ENCODE results near the gene FSIP1.
A peak's percentile ranks its signal among the peaks of the same experiment; 100 is the strongest.

Gene FSIP1

DNA sequence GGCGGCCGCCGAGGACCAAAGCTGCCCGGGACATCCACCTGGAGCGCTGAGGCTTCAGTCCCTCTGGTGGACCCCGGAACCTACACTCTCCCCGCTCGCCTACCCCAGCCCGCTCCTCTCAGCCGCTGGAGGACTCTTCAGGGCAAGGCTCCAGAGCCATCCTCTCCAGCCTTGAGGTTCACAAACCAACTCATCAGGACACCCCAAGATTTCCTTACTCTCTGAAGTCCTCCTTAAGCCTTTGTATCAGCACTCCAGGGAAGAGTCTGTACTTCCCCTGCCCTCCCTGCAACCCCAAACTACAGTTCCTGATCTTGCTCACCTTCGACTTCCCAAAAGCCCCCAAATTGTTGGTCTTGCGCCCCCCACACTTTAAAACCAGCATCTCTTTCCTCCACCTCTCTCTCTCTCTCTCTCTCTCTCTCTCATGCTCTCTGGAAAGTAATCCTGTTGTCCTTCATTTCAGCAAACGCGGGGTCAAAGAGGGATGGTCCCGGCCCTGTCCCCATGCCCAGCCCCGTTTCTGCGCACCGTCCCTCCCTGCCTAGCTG, 201.3 kb downstream of the FSIP1 start:
- Histone ChIP-seq H3K4me2 (ENCODE audit: low read length) (no peak overlapping the region), H3K27ac (ENCODE audit: low read depth, low read length) (no peak overlapping the region), H3K36me3 (ENCODE audit: control insufficient read depth, low read length) (no peaks in the 10 kb centered on the region), H3K4me3 (ENCODE audit: low read length) (no peak overlapping the region), H3K79me2 (ENCODE audit: control insufficient read depth, low read length) (no peaks in the 10 kb centered on the region), H3K9me3 (ENCODE audit: control insufficient read depth, insufficient read depth, low read length) (no peaks in the 10 kb centered on the region), H4K20me1 (ENCODE audit: control insufficient read depth, insufficient read depth, low read depth, low read length) (no peaks in the 10 kb centered on the region), H3K9me2 (replicated peaks; ENCODE audit: control insufficient read depth, low read length) (no peaks in the 10 kb centered on the region), H3K27me3 (ENCODE audit: control insufficient read depth, low read length) (peaks cover 6% of the 10 kb centered on the region), H3F3A (ENCODE audit: control insufficient read depth, insufficient read depth) (no peaks in the 10 kb centered on the region), H3K4me1 (ENCODE audit: control insufficient read depth, low read length) (no peaks in the 10 kb centered on the region)
- no peak for TF ChIP-seq EZH2phosphoT487 (IDR thresholded peaks at IDR 0.05; ENCODE audit: borderline replicate concordance, low read length)
- TF ChIP-seq, protein P1, sequence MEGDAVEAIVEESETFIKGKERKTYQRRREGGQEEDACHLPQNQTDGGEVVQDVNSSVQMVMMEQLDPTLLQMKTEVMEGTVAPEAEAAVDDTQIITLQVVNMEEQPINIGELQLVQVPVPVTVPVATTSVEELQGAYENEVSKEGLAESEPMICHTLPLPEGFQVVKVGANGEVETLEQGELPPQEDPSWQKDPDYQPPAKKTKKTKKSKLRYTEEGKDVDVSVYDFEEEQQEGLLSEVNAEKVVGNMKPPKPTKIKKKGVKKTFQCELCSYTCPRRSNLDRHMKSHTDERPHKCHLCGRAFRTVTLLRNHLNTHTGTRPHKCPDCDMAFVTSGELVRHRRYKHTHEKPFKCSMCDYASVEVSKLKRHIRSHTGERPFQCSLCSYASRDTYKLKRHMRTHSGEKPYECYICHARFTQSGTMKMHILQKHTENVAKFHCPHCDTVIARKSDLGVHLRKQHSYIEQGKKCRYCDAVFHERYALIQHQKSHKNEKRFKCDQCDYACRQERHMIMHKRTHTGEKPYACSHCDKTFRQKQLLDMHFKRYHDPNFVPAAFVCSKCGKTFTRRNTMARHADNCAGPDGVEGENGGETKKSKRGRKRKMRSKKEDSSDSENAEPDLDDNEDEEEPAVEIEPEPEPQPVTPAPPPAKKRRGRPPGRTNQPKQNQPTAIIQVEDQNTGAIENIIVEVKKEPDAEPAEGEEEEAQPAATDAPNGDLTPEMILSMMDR (IDR thresholded peaks at IDR 0.05; ENCODE audit: low read depth, low read length, poor library complexity, severe bottlenecking) = no peak

DNA sequence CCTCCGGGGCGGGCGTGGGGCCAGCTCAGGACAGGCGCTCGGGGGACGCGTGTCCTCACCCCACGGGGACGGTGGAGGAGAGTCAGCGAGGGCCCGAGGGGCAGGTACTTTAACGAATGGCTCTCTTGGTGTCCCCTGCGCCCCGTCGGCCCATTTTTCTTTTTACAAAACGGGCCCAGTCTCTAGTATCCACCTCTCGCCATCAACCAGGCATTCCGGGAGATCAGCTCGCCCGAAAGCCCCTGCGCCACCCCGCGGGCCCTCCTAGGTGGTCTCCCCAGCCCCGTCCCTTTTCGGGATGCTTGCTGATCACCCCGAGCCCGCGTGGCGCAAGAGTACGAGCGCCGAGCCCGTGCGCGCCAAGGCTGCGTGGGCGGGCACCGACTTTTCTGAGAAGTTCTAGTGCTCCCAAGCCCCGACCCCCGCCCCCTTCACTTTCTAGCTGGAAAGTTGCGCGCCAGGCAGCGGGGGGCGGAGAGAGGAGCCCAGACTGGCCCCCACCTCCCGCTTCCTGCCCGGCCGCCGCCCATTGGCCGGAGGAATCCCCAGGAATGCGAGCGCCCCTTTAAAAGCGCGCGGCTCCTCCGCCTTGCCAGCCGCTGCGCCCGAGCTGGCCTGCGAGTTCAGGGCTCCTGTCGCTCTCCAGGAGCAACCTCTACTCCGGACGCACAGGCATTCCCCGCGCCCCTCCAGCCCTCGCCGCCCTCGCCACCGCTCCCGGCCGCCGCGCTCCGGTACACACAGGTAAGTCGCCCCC, 202.0 kb downstream of the FSIP1 start, which contains the start of gene THBS1:
THBS1 (plus strand) TSS at position 595 of the 757 bp plus-strand sequence. CDS start 779 bp downstream, outside the sequence.
- Histone ChIP-seq H3K27ac (ENCODE audit: low read depth, low read length) (no peak within 1 kb of the TSS), H3F3A (ENCODE audit: control insufficient read depth, insufficient read depth) (no peaks in the 10 kb centered on the region), H3K27me3 (ENCODE audit: control insufficient read depth, low read length) (peaks cover 6% of the 10 kb centered on the region)

GRCh38 chr15:39580117-39580484, 202.5 kb downstream of the FSIP1 start:
- Histone ChIP-seq H3K36me3 (ENCODE audit: control insufficient read depth, low read length) (no peaks in the 10 kb centered on the region), H3K27ac (ENCODE audit: low read depth, low read length) (no peak overlapping the region), H3K79me2 (ENCODE audit: control insufficient read depth, low read length) (no peaks in the 10 kb centered on the region), H4K20me1 (ENCODE audit: control insufficient read depth, insufficient read depth, low read depth, low read length) (no peaks in the 10 kb centered on the region), H3K4me1 (ENCODE audit: control insufficient read depth, low read length) (no peaks in the 10 kb centered on the region), H3K9me2 (replicated peaks; ENCODE audit: control insufficient read depth, low read length) (no peaks in the 10 kb centered on the region), H3K4me2 (ENCODE audit: low read length) (no peak overlapping the region), H3K27me3 (ENCODE audit: control insufficient read depth, low read length) (peaks cover 4% of the 10 kb centered on the region), H3K9me3 (ENCODE audit: control insufficient read depth, insufficient read depth, low read length) (no peaks in the 10 kb centered on the region), H3K4me3 (ENCODE audit: low read length) (no peak overlapping the region), H3F3A (ENCODE audit: control insufficient read depth, insufficient read depth) (no peaks in the 10 kb centered on the region)
- TF ChIP-seq, protein P1 (IDR thresholded peaks at IDR 0.05; ENCODE audit: low read depth, low read length, poor library complexity, severe bottlenecking) = peak; percentile 87
- no peak for TF ChIP-seq EZH2phosphoT487 (IDR thresholded peaks at IDR 0.05; ENCODE audit: borderline replicate concordance, low read length)

More for the DNA sequence above, 202.0 kb downstream of the FSIP1 start, which contains the start of gene THBS1:
- Histone ChIP-seq H3K9me3 (ENCODE audit: control insufficient read depth, insufficient read depth, low read length) (no peaks in the 10 kb centered on the region), H3K4me2 (ENCODE audit: low read length) (no peak within 1 kb of the TSS), H3K9me2 (replicated peaks; ENCODE audit: control insufficient read depth, low read length) (no peaks in the 10 kb centered on the region), H3K4me3 (ENCODE audit: low read length) (no peak within 1 kb of the TSS), H3K79me2 (ENCODE audit: control insufficient read depth, low read length) (no peaks in the 10 kb centered on the region), H3K36me3 (ENCODE audit: control insufficient read depth, low read length) (no peaks in the 10 kb centered on the region), H4K20me1 (ENCODE audit: control insufficient read depth, insufficient read depth, low read depth, low read length) (no peaks in the 10 kb centered on the region), H3K4me1 (ENCODE audit: control insufficient read depth, low read length) (no peaks in the 10 kb centered on the region)
- TF ChIP-seq EZH2phosphoT487 (IDR thresholded peaks at IDR 0.05; ENCODE audit: borderline replicate concordance, low read length) = peak; percentile 68; the same call in 1 of the 2 replicates
- TF ChIP-seq, protein P1 (IDR thresholded peaks at IDR 0.05; ENCODE audit: low read depth, low read length, poor library complexity, severe bottlenecking) = peak; percentile 15

Measured in DOHH2 (cell line).